Mesenchymal stem cell (in vitro differentiated cells and primary cell): ENCODE measurements around the gene CORO6.
A peak's percentile ranks its signal among the peaks of the same experiment; 100 is the strongest.

Experiments
- DNase-seq: peaks from one replicate; pipeline ENCODE4 v3.0.0-alpha.2; 2013
- H2AFZ ChIP-seq: one replicate; pipeline ENCODE4 v1.6.1; 2013; ENCODE audit warnings: low read depth, mild to moderate bottlenecking, control low read depth, inconsistent platforms, low read length, moderate library complexity
- H2AK5ac ChIP-seq: 2 replicates; pipeline ENCODE4 v1.6.1; 2013; ENCODE audit warnings: low read length, moderate library complexity, mild to moderate bottlenecking, inconsistent platforms; ENCODE audit not compliant: severe bottlenecking
- H2BK120ac ChIP-seq: one replicate; pipeline ENCODE4 v1.6.1; 2013; ENCODE audit warnings: low read depth, mild to moderate bottlenecking, inconsistent platforms, low read length, moderate library complexity
- H2BK12ac ChIP-seq, 2 experiments: one replicate each; pipeline ENCODE4 v1.6.1; 2013; ENCODE audit warnings: inconsistent platforms in 2 of 2, low read length in 2 of 2, mild to moderate bottlenecking in 2 of 2, moderate library complexity in 2 of 2, control low read depth in 1 of 2
- H2BK15ac ChIP-seq: one replicate; pipeline ENCODE4 v1.6.1; 2013; ENCODE audit warnings: mild to moderate bottlenecking, low read depth, inconsistent platforms; ENCODE audit not compliant: poor library complexity, severe bottlenecking
- H2BK5ac ChIP-seq: 2 replicates; pipeline ENCODE4 v1.6.1; 2013; ENCODE audit warnings: low read depth, mild to moderate bottlenecking, low read length, control low read depth, inconsistent platforms; ENCODE audit not compliant: poor library complexity, severe bottlenecking
- H3K14ac ChIP-seq, 2 experiments: one replicate each; pipeline ENCODE4 v1.6.1; 2013; ENCODE audit warnings: inconsistent platforms in 2 of 2, low read length in 2 of 2, control low read depth in 1 of 2, mild to moderate bottlenecking in 1 of 2, moderate library complexity in 1 of 2
- H3K18ac ChIP-seq, 2 experiments: one replicate each; pipeline ENCODE4 v1.6.1; 2013; ENCODE audit warnings: inconsistent platforms in 2 of 2, low read length in 2 of 2, control low read depth in 1 of 2, low read depth in 1 of 2, mild to moderate bottlenecking in 1 of 2
- H3K23ac ChIP-seq, 2 experiments: one replicate each; pipeline ENCODE4 v1.6.1; 2013; ENCODE audit warnings: inconsistent platforms in 2 of 2, low read length in 2 of 2, mild to moderate bottlenecking in 2 of 2, moderate library complexity in 2 of 2, control low read depth in 1 of 2
- H3K27ac ChIP-seq: 2 replicates; pipeline ENCODE4 v1.5.1; 2013; ENCODE audit warnings: mild to moderate bottlenecking, moderate library complexity, low read length, control low read depth, inconsistent platforms; ENCODE audit not compliant: poor library complexity, severe bottlenecking
- H3K27me3 ChIP-seq, 2 experiments: 2 replicates each; pipeline versions ENCODE4 v1.6.1 to v1.7.0; 2013; ENCODE audit warnings: low read length in 2 of 2, mild to moderate bottlenecking in 2 of 2, moderate library complexity in 2 of 2, control low read depth in 1 of 2, inconsistent platforms in 1 of 2; ENCODE audit not compliant: control insufficient read depth in 1 of 2, insufficient read depth in 1 of 2
- H3K36me3 ChIP-seq, 2 experiments: 2 replicates each; pipeline versions ENCODE4 v1.6.1 to v1.7.0; 2013; ENCODE audit warnings: low read length in 2 of 2, control low read depth in 1 of 2, inconsistent platforms in 1 of 2, low read depth in 1 of 2, mild to moderate bottlenecking in 1 of 2; ENCODE audit not compliant: insufficient read depth in 2 of 2, control insufficient read depth in 1 of 2
- H3K4ac ChIP-seq, 2 experiments: one replicate each; pipeline ENCODE4 v1.6.1; 2013; ENCODE audit warnings: inconsistent platforms in 2 of 2, low read length in 2 of 2, mild to moderate bottlenecking in 2 of 2, moderate library complexity in 2 of 2, control low read depth in 1 of 2, low read depth in 1 of 2
- H3K4me1 ChIP-seq: 2 replicates; pipeline ENCODE4 v1.6.1; 2013; ENCODE audit warnings: low read depth, low read length, control low read depth; ENCODE audit not compliant: control insufficient read depth, insufficient read depth
- H3K4me2 ChIP-seq: 2 replicates; pipeline ENCODE4 v1.6.1; 2013; ENCODE audit warnings: low read length, mild to moderate bottlenecking, inconsistent platforms; ENCODE audit not compliant: poor library complexity, severe bottlenecking
- H3K4me3 ChIP-seq, 2 experiments: 2 replicates each; pipeline versions ENCODE4 v1.5.1 to v1.7.0; 2013; ENCODE audit warnings: low read length in 2 of 2, mild to moderate bottlenecking in 2 of 2, control low read depth in 1 of 2, low read depth in 1 of 2; ENCODE audit not compliant: insufficient read depth in 1 of 2
- H3K79me1 ChIP-seq: replicated peaks from 2 replicates; pipeline ENCODE4 v1.6.1; 2013; ENCODE audit warnings: mild to moderate bottlenecking, control low read depth, low read length, inconsistent platforms; ENCODE audit not compliant: poor library complexity, severe bottlenecking
- H3K9ac ChIP-seq: 2 replicates; pipeline ENCODE4 v1.7.0; 2013; ENCODE audit warnings: mild to moderate bottlenecking, low read length, moderate library complexity
- H3K9me3 ChIP-seq: 2 replicates; pipeline ENCODE4 v1.7.0; 2013; ENCODE audit warnings: mild to moderate bottlenecking, low read length; ENCODE audit not compliant: control insufficient read depth
- H4K8ac ChIP-seq: one replicate; pipeline ENCODE4 v1.6.1; 2013; ENCODE audit warnings: inconsistent platforms, mild to moderate bottlenecking, low read length, moderate library complexity
- H4K91ac ChIP-seq: one replicate; pipeline ENCODE4 v1.6.1; 2013; ENCODE audit warnings: mild to moderate bottlenecking, low read length, inconsistent platforms
- WGBS: methylation state at CpG from one replicate; pipeline ENCODE4 v1.1.7; 2013; ENCODE audit warnings: mixed read lengths; 5-methylcytosine and 5-hydroxymethylcytosine counted together

CORO6 gene

GRCh38 chr17:29579866-29580771, 42.6 kb downstream of the CORO6 start:
- Histone ChIP-seq H3K36me3 (peaks cover 76 to 84% of the 10 kb centered on the region in 2 experiments), H3K79me1 (peaks cover 46% of the 10 kb centered on the region), H4K8ac (no peak overlapping the region), H3K4me2 (no peak overlapping the region), H3K4ac (peak overlapping the region in 1 of 2 experiments; percentile 9), H3K4me1 (peaks cover 20% of the 10 kb centered on the region), H3K9ac (no peak overlapping the region), H3K27me3 (no peaks in the 10 kb centered on the region), H2AK5ac (no peak overlapping the region), H3K18ac (no peak overlapping the region), H2BK15ac (no peak overlapping the region), H3K4me3 (no peak overlapping the region), H2BK120ac (no peak overlapping the region), H3K14ac (no peak overlapping the region), H2AFZ (no peak overlapping the region), H2BK5ac (no peak overlapping the region), H3K9me3 (no peaks in the 10 kb centered on the region), H2BK12ac (no peak overlapping the region), H3K23ac (no peak overlapping the region), H3K27ac (no peak overlapping the region), H4K91ac (peak overlapping the region; percentile 2)
- WGBS: 78% methylated on average over 14 of the region's 15 CpGs
- DNase-seq: peak; percentile 79

- 93% methylated on average over 14 of the region's 14 CpGs for WGBS
- no peaks in the 10 kb centered on the region for H3K9me3 ChIP-seq
- H3K27ac ChIP-seq: no peak overlapping the region
Observed at GRCh38 chr17:29578626-29579485, 43.9 kb downstream of the CORO6 start.

DNA sequence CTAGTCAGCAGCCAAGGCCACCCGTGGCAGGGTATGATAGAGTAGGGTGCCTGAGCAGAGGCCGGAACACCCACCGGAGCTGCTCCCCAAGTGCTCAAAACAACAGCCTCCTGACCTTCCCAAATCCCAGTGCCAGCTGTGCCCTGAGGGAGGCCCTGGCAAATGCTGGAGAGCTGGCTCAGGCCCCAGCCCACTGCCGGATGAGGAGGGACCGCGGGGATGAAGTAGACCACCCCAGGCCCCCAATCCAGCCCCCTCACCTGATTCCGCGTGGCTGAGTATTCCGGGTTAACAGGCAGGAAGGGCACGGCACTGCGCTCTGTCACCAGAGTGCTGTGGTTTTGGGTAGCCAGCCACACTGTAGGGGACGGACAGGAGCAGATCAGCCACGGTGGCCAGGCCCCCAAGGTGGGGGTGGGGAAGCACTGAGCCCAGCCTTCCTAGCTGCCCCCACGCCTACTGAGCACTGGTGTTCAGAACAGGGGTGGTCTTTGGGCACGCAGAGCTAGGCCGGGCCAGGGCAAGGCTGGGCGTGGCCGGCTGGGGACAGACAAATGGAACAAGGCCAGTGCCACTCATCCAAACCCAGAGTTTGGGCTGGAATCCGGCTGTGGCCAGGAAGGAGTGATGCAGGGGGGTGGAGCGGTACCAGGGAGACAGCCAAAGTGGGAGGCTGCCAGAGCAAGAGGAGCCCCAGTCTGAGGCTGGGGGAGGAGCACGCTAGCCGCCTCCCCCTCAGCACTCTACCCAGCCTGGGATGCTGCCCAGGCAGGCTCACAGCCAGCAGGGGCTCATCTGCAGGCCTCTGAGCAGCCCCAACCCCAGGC, 45.1 kb downstream of the CORO6 start:
- Histone ChIP-seq H3K4me2 (no peak overlapping the region), H3K4me1 (peaks cover 15% of the 10 kb centered on the region), H2BK5ac (no peak overlapping the region), H3K79me1 (peaks cover 48% of the 10 kb centered on the region), H2BK12ac (no peak overlapping the region), H3K27ac (no peak overlapping the region), H3K23ac (no peak overlapping the region), H3K4ac (no peak overlapping the region), H3K18ac (no peak overlapping the region), H3K36me3 (peaks cover 89 to 97% of the 10 kb centered on the region in 2 experiments), H4K91ac (peak overlapping the region; percentile 52), H2BK15ac (no peak overlapping the region), H3K14ac (no peak overlapping the region), H3K9me3 (no peaks in the 10 kb centered on the region), H2AFZ (no peak overlapping the region), H3K4me3 (no peak overlapping the region), H2BK120ac (no peak overlapping the region), H2AK5ac (no peak overlapping the region), H3K27me3 (no peaks in the 10 kb centered on the region), H4K8ac (no peak overlapping the region), H3K9ac (no peak overlapping the region)
- DNase-seq: no peak
- 90% methylated on average over 21 of the region's 22 CpGs for WGBS

More at GRCh38 chr17:29578626-29579485, 43.9 kb downstream of the CORO6 start:
- Histone ChIP-seq H3K79me1 (peaks cover 50% of the 10 kb centered on the region), H3K4me2 (no peak overlapping the region), H3K27me3 (no peaks in the 10 kb centered on the region), H4K91ac (no peak overlapping the region), H3K4me1 (peaks cover 12% of the 10 kb centered on the region), H3K23ac (no peak overlapping the region), H3K36me3 (peaks cover 88 to 96% of the 10 kb centered on the region in 2 experiments), H2BK120ac (no peak overlapping the region), H3K14ac (no peak overlapping the region), H4K8ac (no peak overlapping the region), H2AK5ac (no peak overlapping the region), H2AFZ (no peak overlapping the region), H3K18ac (no peak overlapping the region), H3K4me3 (no peak overlapping the region), H3K9ac (no peak overlapping the region), H2BK5ac (no peak overlapping the region), H2BK12ac (no peak overlapping the region), H3K4ac (no peak overlapping the region), H2BK15ac (no peak overlapping the region)
- no peak for DNase-seq
